GM10266 (cell line): ENCODE measurements around the gene RPS6KA2.

Source experiments
- DNase-seq: peaks from one replicate; pipeline ENCODE4 v3.0.0; 2012; ENCODE audit errors: extremely low spot score
- TF ChIP-seq, protein P1 (sequence below): IDR thresholded peaks from 2 replicates; pipeline ENCODE4 v1.5.1; 2012; ENCODE audit warnings: mild to moderate bottlenecking, low read depth; ENCODE audit not compliant: control insufficient read depth, insufficient read depth; ENCODE audit errors: missing control alignments

Gene RPS6KA2

DNA sequence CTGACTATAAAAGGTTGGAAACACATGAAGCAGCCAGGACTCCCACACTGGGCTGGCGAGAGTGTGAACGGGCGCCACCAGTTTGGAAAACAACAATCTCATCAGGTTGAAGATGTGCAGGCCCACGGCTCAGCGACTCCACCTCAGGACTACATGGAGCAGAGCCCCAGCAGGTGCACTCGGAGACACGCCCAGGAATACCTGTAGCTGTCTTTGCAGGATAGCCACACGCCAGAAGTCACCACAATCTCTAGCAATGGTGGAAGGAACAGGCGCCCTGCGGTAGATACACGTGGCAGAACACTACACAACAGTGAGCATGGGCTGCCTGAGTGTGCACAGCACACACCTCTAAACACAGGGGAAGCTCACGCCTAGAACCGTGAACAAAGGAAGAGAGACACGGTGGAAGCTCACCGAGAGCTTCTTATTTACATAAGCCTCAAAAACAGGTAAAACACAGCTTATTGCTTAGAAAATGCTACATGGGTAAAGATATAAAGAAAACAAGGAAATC, 28.7 kb upstream of the RPS6KA2 start:
- DNase-seq: no peak
- TF ChIP-seq, protein P1, sequence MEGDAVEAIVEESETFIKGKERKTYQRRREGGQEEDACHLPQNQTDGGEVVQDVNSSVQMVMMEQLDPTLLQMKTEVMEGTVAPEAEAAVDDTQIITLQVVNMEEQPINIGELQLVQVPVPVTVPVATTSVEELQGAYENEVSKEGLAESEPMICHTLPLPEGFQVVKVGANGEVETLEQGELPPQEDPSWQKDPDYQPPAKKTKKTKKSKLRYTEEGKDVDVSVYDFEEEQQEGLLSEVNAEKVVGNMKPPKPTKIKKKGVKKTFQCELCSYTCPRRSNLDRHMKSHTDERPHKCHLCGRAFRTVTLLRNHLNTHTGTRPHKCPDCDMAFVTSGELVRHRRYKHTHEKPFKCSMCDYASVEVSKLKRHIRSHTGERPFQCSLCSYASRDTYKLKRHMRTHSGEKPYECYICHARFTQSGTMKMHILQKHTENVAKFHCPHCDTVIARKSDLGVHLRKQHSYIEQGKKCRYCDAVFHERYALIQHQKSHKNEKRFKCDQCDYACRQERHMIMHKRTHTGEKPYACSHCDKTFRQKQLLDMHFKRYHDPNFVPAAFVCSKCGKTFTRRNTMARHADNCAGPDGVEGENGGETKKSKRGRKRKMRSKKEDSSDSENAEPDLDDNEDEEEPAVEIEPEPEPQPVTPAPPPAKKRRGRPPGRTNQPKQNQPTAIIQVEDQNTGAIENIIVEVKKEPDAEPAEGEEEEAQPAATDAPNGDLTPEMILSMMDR: no peak

- TF ChIP-seq, protein P1: no peak
- DNase-seq: no peak
These were observed 28.2 kb upstream of the RPS6KA2 start for GRCh38 chr6:166655251-166655650.

DNA sequence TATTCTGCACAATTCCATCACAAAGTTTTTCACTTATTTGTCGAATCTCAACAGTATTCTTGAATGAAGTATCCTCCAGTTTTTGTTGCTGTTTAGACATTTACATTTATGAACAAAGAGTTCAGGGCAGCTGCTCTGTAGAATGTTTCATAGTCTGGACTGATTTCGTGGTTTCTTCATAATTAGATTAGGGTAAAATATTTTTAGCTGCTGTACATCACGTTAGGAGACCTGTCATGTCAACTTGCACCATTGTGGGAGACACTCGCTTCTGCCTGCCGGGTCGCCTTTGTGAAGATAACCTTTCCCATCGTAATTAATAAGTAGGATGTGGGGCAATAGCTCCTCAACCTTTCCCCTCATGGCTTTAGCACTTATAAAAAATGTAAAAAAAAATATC, 27.5 kb upstream of the RPS6KA2 start:
- DNase-seq: no peak

GRCh38 chr6:166653639-166653941, 26.5 kb upstream of the RPS6KA2 start:
- TF ChIP-seq, protein P1: no peak
- DNase-seq: no peak

More for the DNA sequence above, 27.5 kb upstream of the RPS6KA2 start:
- TF ChIP-seq, protein P1: no peak

- DNase-seq: no peak
- TF ChIP-seq, protein P1: no peak
These were observed 24.1 kb upstream of the RPS6KA2 start for GRCh38 chr6:166650824-166651807.

- DNase-seq: no peak
- TF ChIP-seq, protein P1: no peak
These were observed 23.0 kb upstream of the RPS6KA2 start for GRCh38 chr6:166650047-166650446.

DNA sequence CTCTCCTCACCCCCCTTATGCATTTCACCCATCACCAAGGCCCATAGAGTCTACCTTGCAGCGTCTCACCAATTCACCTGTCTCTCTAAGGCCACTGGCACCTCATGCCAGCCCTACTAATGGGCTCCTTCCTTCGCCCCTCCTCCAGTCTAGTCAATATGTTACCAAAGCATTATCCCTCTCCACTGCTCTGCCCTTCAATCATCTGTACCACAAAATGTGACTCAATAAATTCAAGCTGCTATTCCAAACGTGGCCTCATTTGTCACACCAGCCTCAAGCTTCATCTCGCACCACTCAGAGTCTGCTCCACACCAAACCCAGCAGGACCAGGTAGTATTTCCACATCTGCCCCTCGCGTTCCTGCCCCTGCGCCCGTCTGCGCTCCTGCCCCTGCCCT, 21.8 kb upstream of the RPS6KA2 start:
- DNase-seq: no peak
- TF ChIP-seq, protein P1: no peak
